COLO668 (cell line): Measurements from ENCODE around the gene ZBTB5.
A peak's percentile ranks its signal among the peaks of the same experiment; 100 is the strongest.
"Not testable (repeated sequence)": the region's sequence is repeated elsewhere in the genome, so short reads cannot be mapped to it uniquely, and the experiment has no call there.

ENCODE experiments used
- DNase-seq: peaks from one replicate; lab custom pipeline; 2025; ENCODE audit not compliant: unreplicated experiment; lab: John Stamatoyannopoulos, UW

Gene ZBTB5

DNA sequence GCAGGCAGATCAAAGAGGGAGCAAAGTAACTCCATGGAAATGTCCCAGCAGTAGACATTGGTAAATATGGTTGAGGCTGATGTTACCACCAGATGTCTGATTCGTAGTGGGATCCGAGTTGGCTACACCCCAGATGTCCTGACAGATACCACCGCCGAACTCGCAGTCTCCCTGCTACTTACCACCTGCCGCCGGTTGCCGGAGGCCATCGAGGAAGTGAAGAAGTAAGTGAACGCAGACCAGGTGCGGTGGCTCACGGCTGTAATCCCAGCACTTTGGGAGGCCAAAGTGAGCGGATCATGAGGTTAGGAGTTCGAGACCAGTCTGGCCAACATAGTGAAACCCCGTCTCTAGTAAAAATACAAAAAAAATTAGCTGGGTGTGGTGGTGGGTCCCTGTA lies 38.8 kb downstream of the ZBTB5 start:
- not testable (repeated sequence) for DNase-seq

DNA sequence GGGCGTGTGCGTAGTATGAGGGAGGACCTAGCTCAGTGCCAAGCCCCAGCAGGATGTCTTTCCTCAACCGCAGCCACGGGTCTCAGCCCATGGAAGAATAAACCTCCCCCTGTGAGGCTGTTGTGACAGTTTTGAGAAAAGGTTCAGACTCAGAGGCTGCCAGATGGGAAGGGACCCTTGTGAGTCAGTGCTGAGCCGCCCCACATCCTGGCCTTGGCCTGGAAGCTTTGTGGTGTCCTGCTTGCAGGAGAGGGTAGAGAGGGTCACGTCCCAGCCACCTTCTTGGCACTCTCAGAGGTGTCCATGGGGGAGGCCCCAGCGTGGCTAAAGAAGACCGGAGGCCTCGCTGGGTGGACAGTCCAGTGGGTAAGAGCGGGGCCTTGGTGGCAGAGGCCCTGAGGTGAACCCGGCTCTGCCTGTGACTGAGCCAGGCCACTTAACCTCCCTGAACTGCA lies 39.9 kb downstream of the ZBTB5 start:
- no peak for DNase-seq

DNA sequence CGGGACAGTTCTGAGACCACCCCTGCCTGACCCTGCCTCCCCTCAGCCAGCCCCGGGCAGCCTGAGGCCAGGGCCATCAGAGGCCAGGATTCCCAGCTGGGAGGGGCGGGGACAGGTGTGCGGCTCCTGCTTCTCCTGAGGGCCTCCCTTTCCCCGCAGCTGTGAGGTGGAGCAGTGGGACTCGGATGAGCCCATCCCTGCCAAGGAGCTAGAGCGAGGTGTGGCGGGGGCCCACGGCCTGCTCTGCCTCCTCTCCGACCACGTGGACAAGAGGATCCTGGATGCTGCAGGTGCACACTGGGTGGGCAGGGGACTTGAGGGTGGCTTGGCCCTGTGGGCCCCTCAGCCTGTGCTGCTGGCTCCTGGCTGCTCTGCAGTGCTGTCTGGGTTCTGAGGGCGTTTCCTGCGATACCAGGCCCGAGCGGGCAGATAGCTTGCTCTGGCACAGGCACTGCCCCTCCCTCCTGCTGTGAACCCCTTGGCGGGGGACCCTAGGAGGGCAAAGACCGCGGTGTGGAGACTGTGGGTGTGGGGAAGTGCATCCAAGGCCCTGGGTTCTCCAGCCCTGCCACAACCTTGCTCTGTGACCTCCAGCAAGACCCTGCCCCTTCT lies 40.5 kb downstream of the ZBTB5 start:
- DNase-seq: no peak

DNA sequence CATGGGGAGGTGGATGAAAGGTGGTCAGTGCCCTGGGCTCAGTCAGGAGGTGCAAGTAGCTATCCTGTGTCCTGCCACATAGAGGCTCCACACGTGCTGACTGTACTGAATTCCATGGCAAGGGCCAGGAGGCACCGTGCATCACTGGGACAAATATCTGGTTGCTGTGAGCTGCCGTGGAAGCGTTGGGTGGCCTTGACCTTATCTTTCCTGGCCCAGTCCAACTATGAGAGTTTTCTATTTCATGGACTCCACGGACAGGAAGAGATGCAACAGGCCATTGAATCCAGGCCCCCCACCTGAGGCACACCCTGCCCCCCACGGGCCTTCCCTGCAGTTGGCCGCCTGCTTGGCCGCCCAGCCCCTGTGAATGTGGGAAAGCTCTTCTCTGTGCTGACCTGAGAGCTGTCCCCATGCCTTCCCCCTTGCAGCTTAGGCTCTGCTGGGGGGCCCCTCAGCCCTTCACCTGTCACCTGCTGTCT lies 41.0 kb downstream of the ZBTB5 start:
- no peak for DNase-seq

DNA sequence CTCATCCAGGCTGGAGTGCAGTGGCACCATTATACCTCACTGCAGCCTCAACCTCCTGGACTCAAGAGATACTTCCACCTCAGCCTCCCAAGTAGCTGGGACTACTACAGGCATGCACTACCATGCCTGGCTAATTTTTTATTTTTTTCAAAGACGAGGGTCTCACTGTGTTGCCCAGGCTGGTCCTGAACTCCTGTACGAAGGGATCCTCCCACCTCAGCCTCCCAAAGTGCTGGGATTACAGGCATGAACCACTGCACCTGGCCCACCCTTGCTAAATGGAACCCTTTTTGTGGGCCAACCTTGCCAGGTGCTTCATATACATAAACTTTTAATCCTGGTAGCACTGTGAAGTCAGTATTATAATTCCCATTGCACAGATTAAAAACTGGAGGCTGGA lies 41.7 kb downstream of the ZBTB5 start:
- DNase-seq: no peak

DNA sequence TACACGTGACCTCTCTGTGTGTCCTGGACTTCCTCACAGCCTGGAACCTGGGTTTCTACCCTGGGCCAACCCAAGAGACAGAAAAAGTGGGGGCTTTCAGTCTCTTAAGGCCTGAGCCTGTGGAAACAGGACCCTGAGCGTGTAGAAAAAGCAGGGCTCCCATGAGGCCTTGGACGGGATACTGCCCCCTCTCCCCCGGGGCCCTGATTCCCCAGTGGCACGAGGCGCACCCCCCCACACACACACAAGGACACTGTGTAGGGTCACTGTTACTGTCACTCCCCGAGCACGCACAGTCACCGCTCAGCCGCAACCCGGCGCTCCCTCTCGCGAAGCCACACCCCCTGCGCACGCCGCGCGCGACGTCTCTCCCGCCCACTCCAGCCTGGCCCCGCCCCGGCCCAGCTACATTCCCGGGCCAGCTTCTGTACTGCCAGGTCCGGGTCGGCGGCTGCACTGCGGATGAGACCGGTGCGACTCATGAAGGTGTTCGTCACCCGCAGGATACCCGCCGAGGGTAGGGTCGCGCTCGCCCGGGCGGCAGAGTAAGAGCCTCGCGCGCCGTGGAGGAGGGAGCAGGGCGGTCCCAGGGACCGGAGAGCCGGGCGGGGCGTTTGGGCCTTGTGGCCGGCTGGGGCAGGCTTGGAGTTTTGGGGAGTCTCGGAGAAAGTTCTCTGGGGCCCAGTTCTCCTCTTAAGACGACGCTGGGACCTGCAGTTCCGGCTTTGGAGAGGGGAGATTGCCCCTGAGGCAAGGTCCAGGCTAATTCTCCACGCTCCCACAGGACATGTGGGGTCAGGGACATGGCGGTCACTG lies 42.8 kb downstream of the ZBTB5 start, which contains the start of gene GRHPR:
Gene GRHPR, plus strand, starts transcription at position 408 of the 816 bp plus-strand sequence. Its CDS starts 55 bp downstream, at position 463.
- peak; percentile 88 for DNase-seq

DNA sequence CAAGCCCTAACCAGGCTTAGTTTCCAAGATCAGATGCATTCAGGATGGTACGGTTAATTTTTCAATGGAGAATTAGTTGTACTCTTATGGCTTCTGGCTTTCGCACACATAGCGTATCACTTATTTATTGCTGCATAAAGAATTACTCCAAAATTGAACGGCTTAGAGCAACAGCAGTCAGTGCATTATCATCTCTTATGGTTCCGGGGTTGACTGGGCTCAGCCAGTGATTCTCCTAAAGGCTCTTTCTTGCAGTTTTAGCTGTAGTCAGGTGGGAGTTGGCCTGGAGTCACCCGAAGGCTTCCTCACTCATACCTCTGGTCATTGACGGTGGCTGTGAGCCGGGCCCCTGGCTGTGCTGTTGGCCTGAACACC lies 43.3 kb downstream of the ZBTB5 start:
- no peak for DNase-seq

DNA sequence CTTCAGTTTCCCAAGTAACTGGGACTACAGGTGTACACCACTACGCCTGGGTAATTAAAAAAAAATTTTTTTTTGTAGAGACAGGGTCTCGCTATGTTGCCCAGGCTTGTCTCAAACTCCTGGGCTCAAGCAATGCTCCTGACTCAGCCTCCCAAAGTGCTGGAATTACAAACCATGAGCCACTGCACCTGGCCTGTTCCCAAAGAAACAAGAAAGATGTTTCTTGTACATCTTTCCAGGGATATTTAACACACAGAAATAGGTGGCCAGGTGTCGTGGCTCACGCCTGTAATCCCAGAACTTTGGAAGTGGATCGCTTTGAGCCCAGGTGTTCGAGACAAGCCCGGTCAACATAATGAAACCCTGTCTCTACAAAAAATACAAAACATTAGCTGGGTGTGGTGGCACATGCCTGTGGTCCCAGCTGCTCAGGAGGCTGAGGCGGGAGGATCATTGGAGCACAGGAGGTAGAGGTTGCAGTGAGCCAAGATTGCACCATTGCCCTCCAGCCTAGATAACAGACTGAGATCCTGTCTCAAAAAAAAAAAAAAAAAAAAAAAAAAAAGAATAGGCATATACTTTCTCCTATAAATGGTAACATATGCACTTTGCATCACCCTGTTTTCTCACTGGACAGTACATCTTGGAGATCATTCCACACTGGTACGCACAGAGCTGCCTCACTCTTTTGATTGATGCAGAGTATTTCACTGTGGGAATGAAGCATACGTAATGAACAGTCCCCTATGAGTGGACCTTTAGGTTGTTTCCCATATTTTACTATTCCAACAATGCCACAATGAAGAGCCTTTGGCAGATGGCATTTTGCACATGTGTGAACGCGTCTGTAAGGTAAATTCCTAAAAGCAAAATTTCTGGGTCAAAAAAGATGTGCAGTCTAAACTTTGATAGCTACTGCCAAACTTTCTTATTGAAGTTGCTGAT lies 44.7 kb downstream of the ZBTB5 start:
- no peak for DNase-seq

DNA sequence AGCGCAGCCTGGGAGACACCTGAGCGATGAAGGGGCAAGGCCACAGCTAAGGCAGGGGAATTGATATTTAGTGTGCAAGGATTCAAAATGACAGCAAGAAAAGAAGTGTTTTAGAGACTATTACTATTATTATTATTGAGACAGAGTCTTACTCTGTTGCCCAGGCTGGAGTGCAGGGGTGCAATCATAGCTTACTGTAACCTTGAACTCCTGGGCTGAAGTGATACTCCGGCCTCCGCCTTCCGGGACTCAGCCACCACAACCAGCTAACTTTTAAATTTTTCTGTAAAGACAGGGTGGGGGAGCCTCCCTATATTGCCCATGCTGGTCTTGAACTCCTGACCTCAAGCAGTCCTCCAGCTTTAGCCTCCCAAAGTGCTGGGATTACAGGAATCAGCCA lies 46.0 kb downstream of the ZBTB5 start:
- DNase-seq: no peak

DNA sequence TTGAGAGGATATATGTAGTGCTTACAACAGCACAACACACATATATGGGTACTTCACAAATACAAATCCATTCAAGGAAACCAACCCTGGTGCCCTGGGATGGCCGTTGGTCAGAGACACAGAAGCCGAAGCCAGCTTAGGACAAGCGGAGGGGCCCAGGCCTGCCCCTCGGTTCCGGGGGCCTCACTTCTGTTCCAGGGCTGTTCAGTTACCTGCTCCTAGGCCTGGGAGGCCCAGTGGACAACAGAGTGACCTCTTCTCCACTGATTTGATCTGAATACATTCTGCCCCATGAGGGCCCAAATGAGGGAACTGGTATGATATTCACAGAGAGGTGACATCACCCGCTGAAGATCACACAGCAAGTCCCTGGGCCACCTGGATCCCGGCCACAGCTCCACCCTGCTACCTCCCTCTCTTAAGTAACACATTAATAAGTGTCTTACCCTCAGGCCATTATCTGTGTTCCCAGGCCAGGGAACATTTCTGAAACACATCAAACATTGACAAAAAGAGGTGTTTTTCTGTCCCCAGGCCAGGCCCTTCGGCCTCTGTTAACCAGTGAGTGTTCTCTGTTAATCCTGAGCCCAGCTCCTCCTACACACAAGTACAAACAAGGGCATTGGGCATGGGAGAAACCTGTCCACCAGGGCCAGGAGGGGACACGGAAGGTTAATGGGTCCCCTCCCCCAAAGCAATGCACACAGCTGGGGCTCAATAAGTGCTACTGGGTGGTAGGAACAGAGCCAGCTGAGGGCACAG lies 47.2 kb downstream of the ZBTB5 start:
- no peak for DNase-seq

DNA sequence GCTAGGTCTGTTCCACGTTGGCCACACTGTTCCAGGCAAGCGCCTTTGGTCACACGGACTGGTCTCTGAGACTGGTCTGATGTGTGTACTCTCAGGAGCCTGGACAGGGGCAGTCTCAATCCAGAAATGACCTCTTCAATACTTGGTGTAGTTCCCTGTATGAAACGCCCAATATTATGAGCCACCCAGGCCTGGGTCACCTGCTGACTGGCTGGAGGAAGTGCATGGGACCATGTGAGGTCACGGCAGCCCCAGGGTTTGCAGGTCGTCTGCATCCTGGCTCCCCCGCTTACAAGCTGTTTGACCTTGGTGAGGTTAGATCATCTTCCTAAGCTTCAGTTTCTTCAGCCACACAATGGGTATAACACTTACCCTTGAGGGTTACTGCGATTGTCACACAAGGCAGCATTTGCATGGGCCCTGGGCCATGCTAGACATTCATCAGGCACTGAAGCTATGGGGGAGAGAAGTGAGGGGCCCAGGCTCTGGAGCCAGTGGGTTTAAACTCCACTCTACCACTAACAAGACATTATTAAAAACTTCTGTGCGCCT lies 47.9 kb downstream of the ZBTB5 start:
- DNase-seq: no peak

DNA sequence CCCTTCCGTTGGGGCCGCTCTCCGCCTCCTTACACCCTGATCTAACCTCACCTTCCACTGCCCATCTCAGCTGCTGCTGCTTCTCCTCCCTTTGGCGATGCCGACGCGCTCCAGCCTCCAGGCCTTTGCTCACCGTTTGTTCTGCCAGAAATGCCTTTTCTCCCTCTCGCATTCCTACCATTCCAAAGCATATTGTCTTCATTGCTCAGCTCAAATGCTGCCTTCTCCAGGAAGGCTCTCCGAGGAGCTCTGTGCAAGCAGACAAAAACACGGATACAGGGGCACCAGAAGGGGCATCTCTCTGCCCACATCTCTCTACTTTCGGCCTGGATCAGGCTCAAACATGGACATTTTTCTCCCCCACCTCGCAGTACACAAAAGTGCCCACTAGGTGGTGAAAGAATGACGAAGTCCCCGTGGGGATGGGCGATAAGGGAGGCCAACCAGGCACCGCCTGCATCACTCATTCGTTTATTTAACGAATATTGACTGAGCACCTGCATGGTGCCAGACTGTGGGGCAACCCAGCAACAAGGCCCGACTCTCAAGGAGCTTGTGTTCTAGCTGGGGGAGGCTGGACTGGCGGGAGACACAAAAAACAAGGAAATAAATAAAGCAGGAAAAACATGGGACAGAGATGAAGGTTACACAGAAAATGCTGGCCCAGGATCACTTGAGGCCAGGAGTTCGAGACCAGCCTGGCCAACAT lies 50.1 kb downstream of the ZBTB5 start:
- peak; percentile 67 for DNase-seq

DNA sequence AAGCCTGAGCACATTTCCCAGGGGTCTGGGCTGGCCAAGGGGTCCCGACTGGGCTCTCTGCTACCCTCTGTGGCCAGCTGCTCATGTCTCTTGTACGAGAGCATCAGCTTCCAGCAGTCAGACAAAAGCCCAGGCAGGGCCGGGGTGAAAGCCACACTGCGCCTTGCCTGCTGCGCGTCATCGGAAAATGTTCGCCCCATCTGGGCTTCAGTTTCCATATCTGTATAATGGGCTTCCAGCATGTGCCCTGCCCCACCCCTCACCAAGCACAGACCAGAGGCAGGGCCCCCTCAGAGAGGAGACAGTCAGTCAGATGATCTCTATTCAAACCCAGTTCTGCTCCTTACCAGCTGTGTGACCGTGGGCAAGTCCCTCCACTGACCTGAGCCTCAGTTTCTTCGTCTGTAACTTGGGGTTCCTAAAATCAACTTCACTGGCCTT lies 50.7 kb downstream of the ZBTB5 start:
- DNase-seq: no peak

DNA sequence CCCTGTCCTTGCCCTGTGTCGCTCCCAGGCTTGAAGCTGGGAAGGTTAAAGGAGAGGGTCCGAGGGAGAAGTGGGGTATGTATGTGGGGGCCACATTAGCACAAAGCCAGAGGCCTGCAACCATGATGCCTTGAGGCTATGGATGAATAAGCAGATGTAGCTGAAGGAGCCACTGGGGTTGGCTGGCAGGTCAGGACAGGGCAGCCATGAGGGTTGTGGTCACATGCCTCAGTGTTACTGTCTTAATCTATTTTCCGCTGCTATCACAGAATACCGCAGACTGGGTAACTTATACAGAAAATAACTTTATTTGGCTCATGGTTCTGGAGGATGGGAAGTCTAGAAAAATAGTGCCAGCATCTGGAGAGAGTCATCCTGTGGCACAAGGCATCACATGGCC lies 51.9 kb downstream of the ZBTB5 start:
- no peak for DNase-seq

DNA sequence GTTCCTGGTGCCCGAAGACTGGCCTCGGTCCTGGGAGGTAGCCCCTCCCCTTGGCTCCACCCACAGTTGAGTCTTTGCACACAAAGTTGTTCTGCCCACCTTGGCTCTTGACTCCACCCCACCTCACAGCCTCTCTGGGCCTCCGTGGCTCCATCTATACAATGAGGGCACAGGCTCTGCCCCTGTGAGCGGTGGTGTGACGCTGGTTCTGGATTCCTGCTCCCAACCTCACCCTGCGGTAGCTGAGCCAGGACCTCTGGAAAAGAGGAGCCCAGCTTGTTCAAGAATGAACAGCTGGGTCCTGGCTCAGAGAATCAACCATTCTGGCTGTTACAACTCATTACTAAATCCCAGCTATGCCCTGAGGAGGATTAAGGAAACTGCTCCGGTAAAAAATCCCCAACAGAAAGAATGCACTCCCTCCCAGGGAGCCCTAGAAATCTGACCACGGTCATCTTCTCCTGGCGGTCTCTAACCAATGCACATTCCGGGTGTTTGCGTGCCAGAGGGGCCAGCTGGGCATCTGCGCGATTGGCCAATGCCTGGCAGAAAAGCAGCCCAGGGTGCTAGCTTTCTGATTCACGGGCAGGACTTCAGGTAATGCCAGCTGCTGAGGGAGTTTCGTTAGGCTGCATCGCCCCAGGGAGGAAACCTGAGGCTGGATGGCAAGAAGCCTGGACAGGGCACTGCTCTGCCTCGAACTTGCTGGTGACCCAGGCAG lies 52.7 kb downstream of the ZBTB5 start:
- DNase-seq: no peak

DNA sequence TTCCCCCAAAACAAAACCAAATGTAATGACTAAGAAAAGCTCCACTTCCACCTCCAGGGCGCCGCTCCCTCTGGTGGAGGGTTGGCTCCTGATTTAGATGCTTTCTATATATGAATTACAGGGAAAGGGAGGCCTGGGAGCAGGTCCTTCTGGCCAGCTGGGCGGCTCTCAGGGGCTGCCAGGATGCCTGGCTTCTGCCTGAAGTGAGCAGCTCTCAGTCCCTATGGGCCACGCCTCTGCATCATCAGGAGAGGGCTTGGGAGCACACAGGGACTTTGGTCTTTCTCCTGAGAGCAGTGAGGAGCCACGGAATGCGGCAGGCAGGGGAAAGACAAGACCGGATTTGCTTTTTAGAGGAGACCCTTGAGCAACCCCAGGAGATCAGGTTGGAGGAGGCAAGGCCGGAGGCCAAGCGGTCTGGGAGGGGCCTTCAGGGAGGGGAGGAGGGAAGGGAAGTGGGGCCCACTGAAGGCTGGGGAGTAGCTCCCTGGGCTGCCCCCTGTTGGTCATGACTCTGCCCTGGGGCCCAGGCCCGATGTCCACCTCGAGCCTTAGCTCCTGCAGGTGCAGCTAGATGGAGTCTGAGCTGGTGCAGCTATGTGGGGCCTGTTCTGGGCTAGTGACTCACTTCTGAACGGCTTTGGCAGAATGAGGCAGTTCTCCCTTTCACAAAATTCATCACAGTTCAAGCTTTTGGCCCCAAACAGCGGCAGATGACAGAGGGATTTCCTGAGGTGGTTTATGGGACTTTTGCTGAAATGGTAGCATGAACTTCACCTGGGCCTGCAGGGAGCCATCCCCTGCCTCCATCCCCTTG lies 54.1 kb downstream of the ZBTB5 start:
- DNase-seq: no peak

DNA sequence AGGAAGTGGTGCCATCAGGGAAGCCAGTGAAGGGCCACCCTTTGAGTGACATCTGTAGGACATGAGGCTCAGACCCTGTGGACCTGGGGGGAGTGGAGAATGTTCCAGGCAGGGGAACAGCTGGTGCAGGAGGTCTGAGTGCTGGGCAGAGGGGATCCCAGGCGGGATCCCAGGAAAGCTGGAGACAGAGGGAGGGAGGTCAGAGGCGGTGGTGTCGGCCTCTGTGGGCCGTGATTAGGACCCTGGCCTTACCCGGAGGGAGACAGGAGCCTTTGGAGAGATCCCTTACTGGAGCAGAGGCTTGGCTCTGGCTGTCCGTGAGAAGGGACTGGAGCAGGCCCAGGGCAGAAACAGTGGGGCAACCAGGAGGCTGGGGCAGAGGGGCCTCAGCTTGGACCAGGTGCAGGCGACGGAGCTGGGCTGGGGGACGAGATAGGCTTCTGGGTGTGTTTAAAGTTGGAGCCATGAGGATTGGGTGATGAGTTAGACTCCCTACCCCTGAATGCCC lies 54.8 kb downstream of the ZBTB5 start:
- DNase-seq: no peak
